Daoy (cell line): Measurements from ENCODE around the gene SLC15A4. TPM values are rescaled to one million over a fixed set of nuclear protein-coding genes. Genes with fewer than 3 reads are reported as not detected.

Experiments used
- DNase-seq: peaks from one replicate; pipeline ENCODE4 v3.0.0-alpha.2; 2015; ENCODE audit warnings: low read depth
- total RNA-seq: library from RNA; depleted of rRNA; stranded (reverse); fragments of >200 nt; shearing (Covaris generic); gene quantifications from 2 replicates; pipeline ENCODE4 v1.2.3, GENCODE V29; 2014

The SLC15A4 gene
- total RNA-seq, 1 experiment from 2014 or later = 41.4 TPM

DNA sequence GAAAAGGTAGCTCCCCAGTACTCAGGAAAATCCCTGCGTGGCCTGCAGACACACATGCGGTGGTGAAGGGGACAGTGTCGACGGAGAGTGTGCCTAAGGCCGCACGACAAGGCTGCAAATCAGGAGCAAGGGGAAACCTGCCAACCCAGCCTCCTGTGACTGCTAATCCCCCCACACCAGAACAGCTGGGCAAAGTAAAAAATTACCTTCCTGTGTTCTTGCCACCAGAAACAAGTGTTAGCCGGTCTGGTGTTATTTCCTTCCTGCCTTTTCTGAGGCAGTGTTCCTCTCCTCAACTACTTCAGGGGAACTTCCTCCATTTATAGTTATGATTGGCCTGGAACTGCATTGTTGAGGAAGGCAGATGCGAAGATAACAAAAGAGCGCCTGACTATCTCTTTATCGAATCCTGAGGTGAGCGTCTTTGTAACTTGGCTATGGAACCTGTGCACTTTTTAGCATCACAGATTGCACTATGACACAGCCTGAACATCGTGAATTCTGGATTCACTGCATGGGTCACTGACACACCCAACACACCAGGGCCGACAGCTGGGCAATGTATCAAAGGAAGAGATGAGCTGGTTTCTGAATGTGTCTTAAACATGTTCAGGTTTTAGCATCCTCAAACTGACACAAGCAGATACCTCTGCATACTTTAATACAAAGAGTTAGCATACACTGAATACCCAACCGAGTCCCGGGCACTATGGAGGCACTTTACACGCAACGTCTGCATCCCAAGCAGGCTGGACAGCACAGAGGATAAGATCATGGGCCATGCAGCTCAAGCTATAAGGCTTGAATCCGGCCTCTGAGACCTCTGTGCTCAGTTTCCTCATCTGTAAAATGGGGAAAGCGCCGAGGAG lies 28.9 kb downstream of the SLC15A4 start:
- no peak for DNase-seq

DNA sequence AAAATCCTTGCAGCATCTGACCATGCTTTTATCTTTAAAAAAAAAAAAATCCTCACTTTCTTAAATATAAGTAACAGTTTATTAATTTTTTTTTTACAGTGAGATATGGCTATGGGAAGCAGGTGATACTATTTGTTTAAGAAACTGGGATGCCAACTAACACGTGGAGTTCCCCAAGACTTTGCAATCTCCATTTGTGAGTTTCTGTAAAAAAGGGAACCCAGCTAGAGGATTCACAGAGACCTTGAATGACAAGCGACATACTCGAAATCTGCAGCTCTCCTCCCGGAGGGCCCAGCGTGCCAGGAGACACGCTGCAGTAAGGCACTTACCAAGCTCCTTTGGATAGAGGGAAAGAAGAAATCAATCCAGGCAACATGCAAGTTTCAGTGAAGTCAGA lies 30.1 kb downstream of the SLC15A4 start:
- no peak for DNase-seq

DNA sequence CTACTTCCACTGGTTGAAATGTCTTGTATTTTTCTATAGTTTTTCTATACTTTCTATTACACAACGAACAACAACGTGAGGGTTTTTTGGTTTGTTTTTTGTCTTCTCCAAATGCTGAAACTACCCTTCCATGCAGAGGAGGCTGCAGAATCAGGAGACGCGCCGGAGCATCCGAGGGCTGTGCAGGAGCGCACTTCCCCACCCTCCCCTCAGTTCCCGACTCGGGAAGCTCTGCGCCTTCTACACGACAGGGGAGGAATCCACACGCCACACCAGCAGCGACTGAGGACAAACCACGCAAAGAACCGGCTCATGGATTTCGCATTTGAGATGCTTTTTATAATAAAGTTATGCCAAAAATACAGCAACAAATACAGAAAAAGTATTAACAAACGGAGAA lies 30.9 kb downstream of the SLC15A4 start:
- no peak for DNase-seq

DNA sequence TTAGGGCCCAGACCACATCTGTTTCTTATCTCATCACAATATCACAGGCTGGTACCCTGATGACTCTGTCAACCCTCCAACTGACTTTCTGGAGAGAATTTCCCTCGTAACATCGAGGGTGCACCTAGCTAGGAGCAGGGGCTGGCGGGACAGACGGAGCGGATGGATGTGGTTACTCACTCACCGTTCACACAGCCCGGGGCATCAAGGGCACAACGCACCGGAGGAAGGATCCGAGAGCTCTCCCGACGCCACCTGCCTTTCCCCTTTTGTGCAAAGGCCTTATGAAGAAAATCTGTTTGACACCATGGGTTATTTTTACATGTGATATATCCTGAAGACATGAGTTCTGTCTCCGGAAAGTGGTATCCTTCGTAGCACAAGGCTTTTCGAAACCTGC lies 31.4 kb downstream of the SLC15A4 start:
- DNase-seq = no peak

DNA sequence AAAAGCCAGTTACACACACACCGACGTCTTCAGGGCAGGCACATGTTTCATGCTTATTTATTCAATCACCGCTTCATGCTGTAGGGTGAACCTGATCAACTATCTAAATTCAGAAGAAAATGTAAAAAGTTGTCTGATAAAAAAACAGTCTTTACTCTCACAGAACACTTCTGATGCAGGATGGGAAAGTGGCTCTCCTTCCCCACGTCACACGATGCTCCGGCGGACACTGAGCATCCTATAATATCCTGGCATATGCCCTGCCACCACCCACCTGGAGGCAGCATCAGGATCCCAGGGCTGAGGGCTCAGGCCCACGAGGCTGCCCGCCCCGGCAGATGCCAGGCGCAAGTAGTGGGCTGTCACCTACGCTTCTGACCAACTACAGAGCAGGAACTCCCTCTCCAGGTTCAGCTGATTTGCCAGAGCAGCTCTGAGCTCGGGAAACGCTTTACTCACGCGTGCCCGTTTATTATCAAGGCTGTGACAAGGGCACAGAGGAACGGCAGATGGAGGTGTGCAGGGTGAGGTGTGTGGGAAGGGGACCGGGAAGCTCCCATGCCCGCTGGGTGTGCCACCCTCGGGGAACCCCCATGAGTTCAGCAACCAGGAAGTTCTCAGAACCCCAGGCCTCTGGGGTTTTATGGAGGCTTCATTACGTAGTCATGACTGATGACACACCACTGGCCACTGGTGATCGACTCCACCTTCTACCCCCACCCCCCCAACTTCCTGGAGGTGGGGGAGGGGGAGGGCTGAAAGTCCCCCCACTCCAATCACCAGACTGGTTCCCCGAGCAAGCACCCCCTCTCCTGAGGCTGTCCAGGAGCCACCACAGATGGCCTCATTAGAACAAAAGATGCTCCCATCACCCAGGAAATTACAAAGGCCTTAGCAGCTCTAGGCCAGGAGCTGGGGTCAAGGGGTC lies 32.1 kb downstream of the SLC15A4 start:
- DNase-seq = peak; percentile 46

DNA sequence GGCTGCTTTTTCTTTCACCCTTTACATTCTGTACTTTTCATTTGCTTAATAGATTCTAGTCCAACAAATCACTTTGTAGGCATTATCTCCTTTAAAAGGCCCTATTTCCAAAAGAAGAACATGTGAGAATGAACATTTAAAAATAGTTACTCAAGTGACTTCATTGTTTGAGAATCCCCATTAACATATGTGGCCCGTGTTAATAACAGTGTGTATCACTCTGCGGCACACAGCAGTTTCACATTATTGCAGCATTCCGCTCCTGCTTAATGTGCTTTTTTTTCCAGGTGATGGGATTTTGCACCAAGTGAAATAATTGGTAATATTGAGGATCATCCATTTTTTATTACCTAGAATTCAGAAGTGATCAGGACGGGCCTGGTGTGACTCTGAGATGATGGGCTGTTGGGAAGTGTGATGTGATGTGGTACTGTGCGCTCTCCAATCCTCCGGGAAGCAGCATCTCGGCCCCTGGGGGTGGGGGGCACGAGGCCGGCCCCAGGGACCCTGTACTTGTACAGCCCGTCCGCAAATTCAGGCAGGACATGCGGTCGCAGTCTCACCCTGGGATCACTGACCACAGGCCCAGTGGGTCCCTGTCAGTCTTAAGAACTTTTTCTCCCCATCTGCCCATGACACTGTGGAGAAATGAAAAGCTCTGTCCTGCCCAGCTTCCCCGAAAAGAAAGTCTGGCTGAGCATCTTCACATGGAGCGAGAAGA lies 32.9 kb downstream of the SLC15A4 start:
- no peak for DNase-seq

DNA sequence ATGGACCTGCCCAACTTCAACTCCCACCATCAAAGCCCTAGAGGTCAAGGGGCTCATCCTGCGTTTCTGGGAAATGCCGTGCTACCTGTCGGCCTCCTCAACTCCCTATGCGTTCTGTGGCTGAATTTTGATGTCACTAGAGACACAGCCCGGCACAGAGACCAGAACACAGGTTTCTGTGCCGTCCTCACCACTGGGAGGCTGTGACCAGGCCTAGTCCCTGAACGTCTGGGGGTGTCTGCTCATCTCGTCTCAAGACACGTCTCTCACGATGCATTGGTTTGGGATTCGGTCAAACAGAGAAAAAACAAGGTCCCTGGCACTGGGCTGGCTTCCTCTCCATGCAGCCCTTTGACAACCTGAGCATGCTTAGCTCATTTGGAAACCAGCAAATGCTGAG lies 33.5 kb downstream of the SLC15A4 start:
- DNase-seq = no peak

DNA sequence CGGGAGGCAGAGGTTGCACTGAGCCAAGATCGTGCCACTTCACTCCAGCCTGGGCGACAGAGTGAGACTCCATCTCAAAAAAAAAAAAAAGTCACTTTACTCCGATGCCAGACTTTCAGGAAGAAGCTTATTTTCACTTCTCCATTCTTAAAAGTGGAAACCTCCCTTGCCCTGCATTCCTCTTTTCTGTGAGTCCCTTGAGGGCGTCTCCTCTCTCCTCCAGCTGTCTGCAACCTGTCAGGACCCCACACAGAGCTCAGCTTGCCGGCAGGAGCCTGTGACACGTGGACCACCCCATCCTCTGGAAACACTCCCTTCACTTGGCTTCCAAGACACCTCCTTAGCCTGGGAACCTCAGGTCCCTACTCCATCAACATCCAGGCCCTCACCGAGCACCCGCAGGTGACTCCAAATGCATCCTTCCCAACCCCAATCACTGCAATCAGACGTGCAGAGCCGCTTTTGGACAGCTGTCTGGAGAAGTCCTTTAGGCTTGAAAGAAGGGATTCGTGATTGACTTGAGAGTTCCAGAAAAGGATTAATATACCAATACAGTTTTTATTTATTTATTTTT lies 34.3 kb downstream of the SLC15A4 start:
- no peak for DNase-seq

DNA sequence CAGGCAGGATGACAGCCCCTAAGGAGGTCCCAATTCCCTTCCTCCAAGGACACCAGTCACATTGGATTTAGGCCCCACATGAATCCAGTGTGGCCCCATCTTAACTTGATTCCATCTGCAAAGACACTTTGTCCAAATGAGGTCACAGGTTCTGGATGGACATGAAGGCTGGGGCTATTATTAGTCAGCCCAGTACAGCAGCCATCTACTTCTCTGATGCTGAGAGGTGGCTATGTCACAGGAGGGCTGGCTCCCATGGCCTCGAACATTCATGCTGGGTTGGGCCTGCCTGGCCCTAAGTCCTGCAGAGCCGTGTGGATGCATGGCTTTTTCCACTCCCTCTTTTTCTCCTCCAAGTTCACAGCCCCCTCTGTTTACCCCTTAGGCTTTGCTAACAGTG lies 35.9 kb downstream of the SLC15A4 start:
- no peak for DNase-seq

DNA sequence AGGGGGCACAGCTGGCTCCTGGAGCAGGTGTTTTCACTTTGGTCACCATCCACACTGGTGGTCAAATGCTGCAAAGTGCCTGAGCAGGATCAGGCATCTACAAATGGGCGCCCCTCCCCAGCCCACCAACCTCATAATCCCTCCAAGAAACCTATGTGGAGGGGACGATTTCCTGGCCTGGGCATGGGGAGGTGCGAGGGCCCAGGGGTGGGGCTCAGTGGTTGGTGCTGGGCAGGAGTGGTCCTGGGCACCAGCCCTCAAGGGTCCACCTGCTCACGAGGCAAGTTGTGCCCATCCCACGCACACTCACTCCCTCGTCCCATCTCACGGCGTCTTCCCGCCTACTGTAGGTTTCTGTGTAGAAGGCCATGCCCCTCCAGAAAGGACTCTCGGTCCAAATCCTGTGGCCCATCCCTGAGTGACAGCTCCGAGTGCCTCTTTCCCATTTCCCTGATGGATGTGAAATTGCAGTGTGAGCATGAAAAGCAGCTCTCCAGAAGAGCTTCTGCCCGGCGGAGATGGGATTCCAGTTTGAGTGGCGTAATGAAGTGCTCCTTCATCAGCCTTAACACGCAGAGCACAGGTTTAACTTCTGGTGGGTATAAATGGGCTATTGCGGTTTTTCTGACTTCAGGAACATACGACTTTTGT lies 36.9 kb downstream of the SLC15A4 start:
- no peak for DNase-seq

DNA sequence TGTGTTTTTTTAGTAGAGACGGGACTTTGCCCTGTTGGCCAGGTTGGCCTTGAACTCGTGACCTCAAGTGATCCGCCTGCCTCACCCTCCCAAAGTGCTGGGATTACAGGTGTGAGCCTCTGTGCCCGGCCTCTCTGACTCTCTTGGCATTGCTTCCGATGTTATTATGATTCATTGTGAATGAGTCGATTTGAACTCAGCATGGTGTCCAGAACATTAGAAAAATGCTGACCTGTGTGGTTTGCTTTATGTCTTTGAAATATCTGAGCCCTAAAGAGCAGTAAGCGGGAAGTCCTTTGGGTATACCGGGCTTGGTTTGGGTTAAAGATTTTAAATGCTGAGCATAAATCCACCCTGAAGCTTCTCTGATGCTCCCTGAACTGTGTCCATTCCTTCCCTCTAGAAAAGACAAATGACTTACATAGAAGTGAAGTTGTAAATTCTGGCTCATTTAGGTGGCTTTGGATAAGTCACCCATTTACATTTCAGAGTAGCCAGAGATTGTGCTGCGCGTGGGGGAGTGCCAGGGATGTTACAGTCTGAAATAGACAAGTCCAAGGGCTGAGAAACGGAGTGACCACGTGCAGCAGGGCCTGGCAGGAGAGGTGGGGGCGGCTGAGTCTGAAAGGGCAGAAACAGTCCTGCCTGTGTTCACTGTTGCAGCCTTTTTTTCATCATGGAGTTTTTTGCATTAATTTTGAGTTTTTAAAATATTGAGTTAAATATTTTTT lies 39.6 kb downstream of the SLC15A4 start:
- DNase-seq = peak; percentile 65

DNA sequence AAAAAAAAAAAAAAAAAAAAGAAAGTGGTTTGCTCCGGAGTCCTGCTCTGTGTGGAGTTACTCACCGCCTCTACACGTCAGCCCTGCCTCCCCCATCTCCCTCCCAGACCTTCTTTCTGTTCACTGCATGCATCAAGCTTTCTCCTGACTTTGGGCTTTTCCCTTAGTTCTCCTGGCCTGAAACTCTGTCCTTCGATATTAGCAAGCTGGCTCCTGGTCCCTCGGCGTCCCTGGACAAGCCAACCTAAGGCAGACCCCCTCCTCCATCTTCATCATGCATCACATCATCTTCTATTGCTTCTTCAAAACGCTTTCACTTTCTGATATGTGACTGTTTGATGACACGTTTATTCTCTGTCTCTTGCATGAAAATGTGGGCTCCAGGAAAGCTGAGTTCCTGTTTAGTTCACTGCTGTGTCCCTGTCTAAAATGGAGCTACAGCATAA lies 40.6 kb downstream of the SLC15A4 start:
- DNase-seq = peak; percentile 84

DNA sequence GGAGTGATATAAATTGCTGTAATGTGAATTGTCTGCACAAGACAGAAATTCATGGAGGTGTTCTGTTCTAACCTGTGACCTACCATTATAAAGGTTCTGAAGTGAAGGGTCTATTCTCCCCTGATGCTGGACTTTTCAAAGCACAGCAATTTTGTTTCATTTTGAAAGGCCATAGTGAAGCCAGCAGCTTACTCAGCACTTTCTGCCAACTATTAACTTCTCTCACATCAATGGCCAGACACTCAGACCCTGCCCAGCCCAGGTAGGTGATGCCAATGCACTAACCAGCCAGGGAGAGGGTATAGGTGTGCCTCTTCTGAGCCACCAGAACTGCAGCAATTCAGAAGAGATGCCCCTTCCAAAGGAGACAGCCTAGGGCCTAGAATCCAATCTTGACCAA lies 43.9 kb downstream of the SLC15A4 start:
- DNase-seq = no peak

DNA sequence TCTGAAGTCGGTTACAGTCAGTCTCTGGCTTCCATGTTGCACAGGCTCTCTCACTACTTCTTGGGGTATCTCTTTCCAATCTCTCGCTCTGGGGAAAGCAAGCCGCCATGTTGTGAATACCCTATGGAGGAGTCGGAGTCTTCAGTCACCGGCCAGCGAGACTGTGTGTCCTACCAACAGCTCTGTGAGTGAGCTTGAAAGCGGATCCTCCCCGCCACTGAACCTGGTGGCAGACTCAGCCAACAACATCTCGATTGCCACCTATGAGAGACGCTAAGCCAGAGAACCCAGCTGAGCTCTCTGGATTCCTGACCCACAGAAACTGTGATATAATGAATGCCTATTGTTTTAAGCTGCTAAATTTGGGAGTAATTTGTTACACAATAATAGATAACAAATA lies 51.5 kb downstream of the SLC15A4 start:
- DNase-seq = no peak

DNA sequence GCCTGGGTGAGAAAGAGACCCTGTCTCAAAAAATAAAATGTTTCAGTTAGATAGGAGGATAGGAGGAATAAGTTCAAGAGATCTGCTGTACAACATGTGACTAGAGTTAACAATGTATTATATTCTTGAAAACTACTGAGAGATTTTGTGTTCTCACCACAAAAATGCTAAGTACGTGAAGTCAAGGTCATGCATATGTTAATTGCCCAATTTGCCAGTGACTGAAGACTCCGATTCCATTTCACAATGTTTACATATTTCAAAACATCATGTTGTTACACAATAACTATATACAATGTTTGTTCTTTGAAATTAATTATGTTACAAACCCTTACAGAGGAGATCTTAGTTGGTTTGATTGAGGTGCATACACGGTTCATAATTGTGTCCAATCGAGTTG lies 52.1 kb downstream of the SLC15A4 start:
- no peak for DNase-seq

DNA sequence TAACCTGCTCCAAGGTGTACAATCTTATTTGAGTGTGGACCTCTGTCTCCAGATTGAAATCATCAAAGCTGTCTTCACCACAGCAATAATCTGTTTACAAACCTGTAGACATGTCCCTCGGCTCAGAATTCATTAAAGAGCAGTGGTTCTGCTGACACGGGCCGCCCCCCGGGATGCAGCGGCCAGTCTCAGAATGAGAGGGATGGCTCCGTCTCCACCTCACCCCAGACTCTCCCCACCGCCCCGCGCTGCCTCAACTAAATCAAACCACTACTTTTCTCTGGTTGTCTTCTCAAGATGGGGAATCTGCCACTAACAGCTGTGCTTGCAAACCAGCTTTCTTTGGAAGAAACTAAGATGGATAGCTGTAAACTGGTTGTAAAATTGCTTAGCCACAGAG lies 56.2 kb downstream of the SLC15A4 start:
- no peak for DNase-seq

DNA sequence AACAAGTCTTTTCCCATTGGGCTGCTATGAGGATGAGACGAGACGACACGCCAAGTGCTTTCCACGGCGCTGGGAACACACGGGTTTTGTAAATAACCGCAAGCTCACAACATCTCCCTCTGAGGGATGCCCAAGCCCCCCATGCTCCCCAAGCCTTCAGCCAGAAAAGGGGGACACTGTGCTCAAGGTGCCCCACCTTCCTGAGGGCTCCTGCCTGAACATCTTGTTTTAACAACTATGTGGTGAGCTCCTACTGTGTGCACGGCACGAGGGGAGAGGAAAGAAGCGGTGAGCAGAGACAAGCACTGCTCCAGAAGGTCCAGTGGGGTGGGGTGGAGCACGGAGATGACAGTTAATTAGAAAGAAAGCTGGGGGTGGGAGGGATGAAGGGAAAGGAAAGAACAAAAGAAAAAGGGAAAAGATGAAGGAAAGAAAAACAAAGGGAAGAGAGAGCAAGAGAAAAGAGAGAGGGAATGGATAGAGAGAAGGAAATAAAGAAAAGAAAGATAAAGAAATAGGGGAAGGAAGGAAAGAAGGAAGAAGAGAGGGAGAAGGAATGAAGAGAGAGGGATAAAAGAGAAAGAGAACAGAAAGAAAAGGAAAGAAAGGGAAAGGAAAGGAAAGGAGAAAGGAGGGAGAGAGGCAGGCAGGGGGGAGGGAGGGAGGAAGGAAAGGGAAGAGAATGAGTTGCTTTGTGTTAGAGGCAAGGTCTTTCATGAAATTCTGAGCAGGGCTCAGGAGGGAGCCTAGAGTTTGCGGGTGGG lies 56.8 kb downstream of the SLC15A4 start:
- no peak for DNase-seq

DNA sequence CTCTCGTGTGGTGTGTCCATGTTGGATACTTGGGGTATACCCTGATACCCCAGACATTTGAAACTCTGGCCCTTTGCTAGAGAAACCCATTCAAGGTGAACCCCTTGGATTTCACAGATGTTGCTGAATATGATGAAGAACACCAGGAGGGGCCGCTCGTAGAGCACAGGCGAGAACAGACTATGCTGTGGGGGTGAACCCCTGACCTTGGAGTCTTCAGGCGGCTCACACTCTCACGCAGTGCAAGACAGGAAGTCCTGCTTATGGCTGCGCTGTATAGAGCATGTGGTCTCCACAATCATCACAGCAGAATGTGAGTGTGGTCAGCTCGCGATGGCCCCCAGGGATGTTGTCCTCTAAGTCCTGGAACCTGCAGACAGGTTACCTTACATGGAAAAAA lies 60.4 kb downstream of the SLC15A4 start:
- DNase-seq = peak; percentile 61

DNA sequence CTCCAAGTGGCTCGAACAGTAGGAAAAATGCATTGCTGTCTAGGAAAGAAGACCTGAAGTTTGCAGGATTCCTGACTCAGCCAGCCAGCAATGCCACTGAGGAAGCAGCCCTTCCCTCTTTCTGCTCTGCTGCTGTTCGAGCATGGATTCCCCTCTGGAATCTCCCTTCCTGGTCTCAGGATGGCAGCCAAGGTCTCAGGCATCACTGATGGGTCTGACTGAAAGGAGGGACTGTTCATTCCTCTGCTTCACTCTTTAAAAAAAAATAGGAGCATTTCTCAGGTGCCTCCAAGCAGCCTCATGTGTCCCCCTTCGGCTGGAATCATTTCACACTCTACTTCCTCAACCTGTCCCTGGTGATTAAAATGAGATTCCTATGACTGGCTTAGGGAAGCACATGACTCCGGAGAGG lies 62.4 kb downstream of the SLC15A4 start:
- no peak for DNase-seq

DNA sequence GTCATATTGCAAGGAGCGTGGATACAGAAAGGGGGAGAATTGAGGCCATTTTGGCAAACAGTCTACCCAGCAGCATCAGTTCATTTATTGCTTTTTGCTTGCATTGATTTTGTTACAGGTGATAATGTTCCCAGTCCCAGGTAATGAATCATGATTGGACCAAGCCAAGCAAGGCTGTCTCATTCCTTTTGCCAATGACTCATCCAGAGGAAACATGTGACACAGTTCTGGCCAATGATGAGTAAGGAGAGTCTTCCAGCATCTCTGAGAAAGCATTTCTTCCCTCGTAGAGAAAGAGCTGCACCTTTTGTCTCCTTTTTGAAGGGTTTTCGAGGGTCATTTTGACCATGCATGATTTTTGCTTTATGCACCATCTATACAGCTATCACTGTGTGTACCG lies 68.2 kb downstream of the SLC15A4 start:
- peak; percentile 30 for DNase-seq
